DOHH2 (cell line): ENCODE measurements around the gene KAT7.

Source experiments
- EZH2phosphoT487 ChIP-seq: fragments of 200-600 bp; sonication (generic); IDR thresholded peaks from 2 replicates; pipeline ENCODE4 v1.6.1; 2017; ENCODE audit warnings: borderline replicate concordance, mild to moderate bottlenecking, antibody characterized with exemption, low read length, moderate library complexity, mixed read lengths
- TF ChIP-seq, protein P1 (sequence below): fragments of 200-600 bp; sonication (generic); IDR thresholded peaks from one replicate; pipeline ENCODE4 v1.5.1; 2014; ENCODE audit warnings: antibody characterized with exemption, mild to moderate bottlenecking, low read depth, low read length; ENCODE audit not compliant: poor library complexity, severe bottlenecking

DNA sequence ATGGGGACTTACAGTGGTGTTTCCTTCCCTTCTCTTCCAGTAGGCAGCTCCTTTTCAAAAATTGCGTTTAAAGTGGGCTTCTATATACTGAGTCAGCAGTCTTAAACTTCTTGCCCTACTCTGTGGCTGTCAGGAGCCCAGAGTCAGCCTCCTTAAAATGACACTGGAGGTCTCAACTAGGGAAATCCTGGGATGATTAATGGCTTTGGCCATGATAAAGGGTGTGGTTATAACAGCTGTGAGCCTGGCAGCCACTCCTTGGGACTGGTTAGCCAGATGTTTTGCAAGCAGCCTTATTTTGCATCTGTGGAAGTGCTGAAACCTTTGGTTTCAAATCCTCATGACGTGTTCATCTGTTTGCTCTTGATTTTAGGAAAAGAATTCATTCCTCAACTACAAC, 34.3 kb downstream of the KAT7 start:
- TF ChIP-seq, protein P1, sequence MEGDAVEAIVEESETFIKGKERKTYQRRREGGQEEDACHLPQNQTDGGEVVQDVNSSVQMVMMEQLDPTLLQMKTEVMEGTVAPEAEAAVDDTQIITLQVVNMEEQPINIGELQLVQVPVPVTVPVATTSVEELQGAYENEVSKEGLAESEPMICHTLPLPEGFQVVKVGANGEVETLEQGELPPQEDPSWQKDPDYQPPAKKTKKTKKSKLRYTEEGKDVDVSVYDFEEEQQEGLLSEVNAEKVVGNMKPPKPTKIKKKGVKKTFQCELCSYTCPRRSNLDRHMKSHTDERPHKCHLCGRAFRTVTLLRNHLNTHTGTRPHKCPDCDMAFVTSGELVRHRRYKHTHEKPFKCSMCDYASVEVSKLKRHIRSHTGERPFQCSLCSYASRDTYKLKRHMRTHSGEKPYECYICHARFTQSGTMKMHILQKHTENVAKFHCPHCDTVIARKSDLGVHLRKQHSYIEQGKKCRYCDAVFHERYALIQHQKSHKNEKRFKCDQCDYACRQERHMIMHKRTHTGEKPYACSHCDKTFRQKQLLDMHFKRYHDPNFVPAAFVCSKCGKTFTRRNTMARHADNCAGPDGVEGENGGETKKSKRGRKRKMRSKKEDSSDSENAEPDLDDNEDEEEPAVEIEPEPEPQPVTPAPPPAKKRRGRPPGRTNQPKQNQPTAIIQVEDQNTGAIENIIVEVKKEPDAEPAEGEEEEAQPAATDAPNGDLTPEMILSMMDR = no peak
- TF ChIP-seq EZH2phosphoT487 = no peak
